ENCODE results near the gene SIK2.

The SIK2 gene

DNA sequence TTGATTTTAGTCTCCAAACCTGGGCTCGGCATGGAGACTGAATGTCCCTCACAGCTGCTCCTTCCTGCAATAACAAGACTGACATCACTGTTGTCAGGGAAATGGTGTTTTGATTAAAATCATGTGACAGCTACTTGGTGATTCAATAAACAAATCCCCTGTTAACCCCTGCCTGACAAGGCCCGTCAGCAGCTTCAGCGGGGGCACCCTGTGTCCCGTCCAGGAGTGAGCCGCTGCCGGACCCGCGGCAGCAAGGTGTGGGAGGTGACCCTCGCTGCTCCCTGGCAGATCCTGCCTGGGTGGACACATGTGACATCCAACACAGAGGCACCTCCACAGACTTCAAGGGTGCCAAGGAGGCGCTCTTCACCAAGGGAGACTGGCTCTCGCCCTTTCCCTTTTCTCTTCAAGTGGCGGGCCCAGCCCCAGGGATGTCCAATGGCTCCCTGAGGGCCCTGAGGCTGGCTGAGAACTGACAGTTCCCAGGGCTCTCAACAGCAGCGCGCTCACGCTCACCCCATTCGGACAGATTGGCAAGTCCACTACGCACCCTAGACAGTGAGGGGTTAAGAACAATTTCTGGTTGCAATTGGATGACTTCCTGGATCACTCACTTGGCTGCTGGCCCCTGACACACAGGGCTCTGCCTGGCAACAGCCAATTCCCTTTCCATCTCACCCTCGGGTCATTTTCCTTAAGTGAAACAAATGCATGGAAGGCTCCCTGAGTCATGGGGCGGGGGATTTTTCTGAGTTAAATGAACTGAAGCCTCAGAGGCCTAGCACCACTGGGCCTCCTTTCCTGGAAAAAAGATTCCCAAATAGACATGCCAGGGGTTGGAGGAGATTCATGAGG, 133.2 kb downstream of the SIK2 start:
- H3K4me2 ChIP-seq (ENCODE audit: low read length, poor library complexity, severe bottlenecking), result peak overlapping the region; percentile 64
- peak overlapping the region; percentile 97 to 99 for H3K18ac ChIP-seq (ENCODE audit: low read depth in 1 of 2, low read length in 2 of 2)
- H2AK5ac ChIP-seq (ENCODE audit: low read length, severe bottlenecking), result peak overlapping the region; percentile 42
- DNase-seq, result peak; percentile 99
- peaks cover 55% of the 10 kb centered on the region for H3K4me1 ChIP-seq (ENCODE audit: control insufficient read depth, insufficient read depth, low read depth, low read length)
- no peaks in the 10 kb centered on the region for H3K9me3 ChIP-seq (ENCODE audit: control insufficient read depth, low read length)
- no peaks in the 10 kb centered on the region for H3K27me3 ChIP-seq (ENCODE audit: control insufficient read depth in 1 of 2, insufficient read depth in 1 of 2, low read length in 2 of 2)
- H2BK5ac ChIP-seq (ENCODE audit: low read depth, low read length, poor library complexity, severe bottlenecking), result peak overlapping the region; percentile 91
- peak overlapping the region; percentile 95 for H2BK15ac ChIP-seq (ENCODE audit: low read depth, poor library complexity, severe bottlenecking)
- H2AFZ ChIP-seq (ENCODE audit: low read depth, low read length), result peak overlapping the region; percentile 32
- no peak overlapping the region for H3K23ac ChIP-seq (ENCODE audit: low read length in 2 of 2)
- H3K4ac ChIP-seq (ENCODE audit: low read depth in 1 of 2, low read length in 2 of 2), result peak overlapping the region; percentile 63 to 97
- H2BK12ac ChIP-seq (ENCODE audit: low read length in 2 of 2), result peak overlapping the region; percentile 97 to 99
- WGBS, result 66% methylated on average over 18 of the region's 19 CpGs
- H3K36me3 ChIP-seq (ENCODE audit: control insufficient read depth in 1 of 2, insufficient read depth in 2 of 2, low read depth in 1 of 2, low read length in 2 of 2), result peaks cover 18 to 22% of the 10 kb centered on the region in 2 experiments
- H3K27ac ChIP-seq (ENCODE audit: low read length, poor library complexity, severe bottlenecking), result peak overlapping the region; percentile 90
- peak overlapping the region in 1 of 2 experiments; percentile 72 for H3K14ac ChIP-seq (ENCODE audit: low read length in 2 of 2)
- peak overlapping the region; percentile 74 for H2BK120ac ChIP-seq (ENCODE audit: low read depth, low read length)
- peak overlapping the region; percentile 96 for H4K91ac ChIP-seq (ENCODE audit: low read length)
- peak overlapping the region in 1 of 2 experiments; percentile 73 for H3K4me3 ChIP-seq (ENCODE audit: insufficient read depth in 1 of 2, low read depth in 1 of 2, low read length in 2 of 2)
- peaks cover 6% of the 10 kb centered on the region for H3K79me1 ChIP-seq (replicated peaks; ENCODE audit: low read length, poor library complexity, severe bottlenecking)
- H3K9ac ChIP-seq (ENCODE audit: low read length), result peak overlapping the region; percentile 98
- H4K8ac ChIP-seq (ENCODE audit: low read length), result peak overlapping the region; percentile 97

DNA sequence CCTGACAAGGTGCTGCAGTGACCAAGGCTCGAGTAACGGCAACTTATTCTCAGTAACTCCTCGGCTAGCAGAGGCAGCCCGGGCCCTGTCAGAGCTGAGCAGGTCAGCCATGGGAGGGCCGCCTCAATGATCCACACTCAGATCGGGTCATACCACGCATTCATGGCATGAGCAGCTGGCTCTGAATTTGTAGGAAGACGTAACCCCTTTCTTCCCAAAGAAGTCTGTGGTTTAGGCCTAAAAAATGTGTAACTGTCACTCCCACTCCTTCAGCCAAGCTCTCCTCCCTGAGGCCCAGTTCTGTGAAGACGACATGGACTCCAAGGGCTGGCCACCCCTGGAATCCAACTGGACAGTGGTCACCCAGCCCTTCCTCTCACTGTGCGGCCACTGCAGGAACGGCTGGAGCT, 133.9 kb downstream of the SIK2 start:
- Histone ChIP-seq H4K91ac (ENCODE audit: low read length) (peak overlapping the region; percentile 96), H4K8ac (ENCODE audit: low read length) (peak overlapping the region; percentile 97), H2AFZ (ENCODE audit: low read depth, low read length) (no peak overlapping the region), H2BK15ac (ENCODE audit: low read depth, poor library complexity, severe bottlenecking) (peak overlapping the region; percentile 95), H3K4me1 (ENCODE audit: control insufficient read depth, insufficient read depth, low read depth, low read length) (peaks cover 52% of the 10 kb centered on the region), H2BK5ac (ENCODE audit: low read depth, low read length, poor library complexity, severe bottlenecking) (peak overlapping the region; percentile 47), H3K4me3 (ENCODE audit: insufficient read depth in 1 of 2, low read depth in 1 of 2, low read length in 2 of 2) (peak overlapping the region in 1 of 2 experiments; percentile 25), H3K18ac (ENCODE audit: low read depth in 1 of 2, low read length in 2 of 2) (peak overlapping the region; percentile 86 to 99), H3K9me3 (ENCODE audit: control insufficient read depth, low read length) (no peaks in the 10 kb centered on the region), H3K79me1 (replicated peaks; ENCODE audit: low read length, poor library complexity, severe bottlenecking) (peaks cover 7% of the 10 kb centered on the region), H2BK120ac (ENCODE audit: low read depth, low read length) (peak overlapping the region; percentile 74), H3K27ac (ENCODE audit: low read length, poor library complexity, severe bottlenecking) (peak overlapping the region; percentile 90), H3K4ac (ENCODE audit: low read depth in 1 of 2, low read length in 2 of 2) (peak overlapping the region; percentile 50 to 97), H2BK12ac (ENCODE audit: low read length in 2 of 2) (peak overlapping the region; percentile 91 to 97), H3K4me2 (ENCODE audit: low read length, poor library complexity, severe bottlenecking) (no peak overlapping the region), H3K36me3 (ENCODE audit: control insufficient read depth in 1 of 2, insufficient read depth in 2 of 2, low read depth in 1 of 2, low read length in 2 of 2) (peaks cover 14 to 29% of the 10 kb centered on the region in 2 experiments), H3K9ac (ENCODE audit: low read length) (peak overlapping the region; percentile 98), H2AK5ac (ENCODE audit: low read length, severe bottlenecking) (peak overlapping the region; percentile 79), H3K23ac (ENCODE audit: low read length in 2 of 2) (no peak overlapping the region), H3K27me3 (ENCODE audit: control insufficient read depth in 1 of 2, insufficient read depth in 1 of 2, low read length in 2 of 2) (no peaks in the 10 kb centered on the region), H3K14ac (ENCODE audit: low read length in 2 of 2) (peak overlapping the region in 1 of 2 experiments; percentile 72)
- no peak for DNase-seq
- 81% methylated on average over 11 of the region's 11 CpGs for whole genome bisulfite sequencing

DNA sequence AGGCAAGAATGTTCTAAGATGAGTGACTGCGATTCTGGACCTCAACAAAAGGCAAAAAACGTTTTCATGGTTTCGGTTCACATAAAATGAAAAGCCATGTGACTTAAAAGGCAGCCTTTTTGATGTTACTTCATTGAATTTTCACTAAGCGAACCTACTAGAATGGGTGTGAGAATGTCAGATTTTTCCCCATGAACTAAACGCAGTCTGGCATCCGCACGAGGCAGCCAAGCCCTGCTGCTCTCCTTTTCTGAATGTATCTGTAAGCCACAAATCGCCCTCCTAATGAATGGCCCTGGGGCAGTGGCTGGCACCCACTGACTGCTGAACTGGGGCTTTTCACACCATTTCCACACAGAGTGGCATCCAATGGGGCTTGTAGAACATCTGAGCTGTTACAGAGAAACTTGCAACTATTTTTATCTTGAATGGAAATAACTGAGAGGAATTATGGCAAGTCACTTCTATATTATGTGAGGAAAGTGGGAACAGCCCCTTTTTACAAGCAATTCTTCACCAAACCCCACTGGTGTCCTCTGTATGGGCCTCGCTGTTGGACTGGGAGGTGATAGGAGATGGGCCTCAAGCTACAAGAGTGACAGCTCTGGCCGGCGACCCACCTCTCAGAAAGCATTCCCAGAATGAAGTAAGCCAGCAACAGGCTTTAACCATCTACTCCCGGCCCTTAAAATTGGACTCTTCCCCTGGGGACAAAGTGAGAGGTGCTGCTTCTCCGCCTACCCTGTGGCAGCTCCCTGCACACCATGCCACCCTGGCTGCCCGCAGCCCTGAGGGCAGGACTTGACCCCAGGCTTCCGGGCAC, 134.6 kb downstream of the SIK2 start:
- H3K4me1 ChIP-seq (ENCODE audit: control insufficient read depth, insufficient read depth, low read depth, low read length), result peaks cover 47% of the 10 kb centered on the region
- no peak for DNase-seq
- H3K9me3 ChIP-seq (ENCODE audit: control insufficient read depth, low read length), result no peaks in the 10 kb centered on the region
- peak overlapping the region; percentile 74 for H2BK120ac ChIP-seq (ENCODE audit: low read depth, low read length)
- no peak overlapping the region for H3K14ac ChIP-seq (ENCODE audit: low read length in 2 of 2)
- H2AK5ac ChIP-seq (ENCODE audit: low read length, severe bottlenecking), result peak overlapping the region; percentile 79
- 91% methylated on average over 15 of the region's 15 CpGs for WGBS
- H2BK5ac ChIP-seq (ENCODE audit: low read depth, low read length, poor library complexity, severe bottlenecking), result peak overlapping the region; percentile 47
- H3K4me2 ChIP-seq (ENCODE audit: low read length, poor library complexity, severe bottlenecking), result no peak overlapping the region
- H3K9ac ChIP-seq (ENCODE audit: low read length), result peak overlapping the region; percentile 98
- H4K8ac ChIP-seq (ENCODE audit: low read length), result peak overlapping the region; percentile 97
- peak overlapping the region; percentile 50 to 97 for H3K4ac ChIP-seq (ENCODE audit: low read depth in 1 of 2, low read length in 2 of 2)
- H3K27me3 ChIP-seq (ENCODE audit: control insufficient read depth in 1 of 2, insufficient read depth in 1 of 2, low read length in 2 of 2), result no peaks in the 10 kb centered on the region
- H2BK12ac ChIP-seq (ENCODE audit: low read length in 2 of 2), result peak overlapping the region; percentile 91 to 97
- no peak overlapping the region for H2AFZ ChIP-seq (ENCODE audit: low read depth, low read length)
- H3K36me3 ChIP-seq (ENCODE audit: control insufficient read depth in 1 of 2, insufficient read depth in 2 of 2, low read depth in 1 of 2, low read length in 2 of 2), result peaks cover 11 to 35% of the 10 kb centered on the region in 2 experiments
- peak overlapping the region; percentile 90 for H3K27ac ChIP-seq (ENCODE audit: low read length, poor library complexity, severe bottlenecking)
- peaks cover 8% of the 10 kb centered on the region for H3K79me1 ChIP-seq (replicated peaks; ENCODE audit: low read length, poor library complexity, severe bottlenecking)
- H3K23ac ChIP-seq (ENCODE audit: low read length in 2 of 2), result no peak overlapping the region
- H3K18ac ChIP-seq (ENCODE audit: low read depth in 1 of 2, low read length in 2 of 2), result peak overlapping the region; percentile 86 to 99
- H4K91ac ChIP-seq (ENCODE audit: low read length), result peak overlapping the region; percentile 96
- peak overlapping the region; percentile 56 for H2BK15ac ChIP-seq (ENCODE audit: low read depth, poor library complexity, severe bottlenecking)
- no peak overlapping the region for H3K4me3 ChIP-seq (ENCODE audit: insufficient read depth in 1 of 2, low read depth in 1 of 2, low read length in 2 of 2)
